ENCODE data around the gene TSPO.
"Not testable (repeated sequence)": the region's sequence is repeated elsewhere in the genome, so short reads cannot be mapped to it uniquely, and the experiment has no call there.

The TSPO gene

DNA sequence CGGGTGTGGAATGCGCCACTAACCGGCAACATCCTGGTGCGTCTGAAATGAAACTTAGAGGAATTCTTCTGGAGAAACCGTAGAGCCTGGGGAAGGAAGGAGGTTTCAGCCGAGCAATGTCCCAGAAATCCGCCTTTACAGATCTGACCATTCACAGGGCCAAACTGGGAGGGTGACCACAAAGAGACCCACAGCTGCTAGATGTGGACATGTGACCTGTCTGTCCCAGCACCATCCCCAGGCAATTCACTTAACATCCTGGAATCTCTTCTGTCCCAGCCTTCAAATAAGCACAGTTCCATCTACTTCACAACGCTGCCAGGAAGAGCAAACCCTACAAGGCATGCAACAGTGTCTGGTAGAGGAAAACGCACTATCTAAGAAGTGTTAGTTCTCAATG is 18.0 kb upstream of the TSPO start:
- H3K4me3 ChIP-seq (ENCODE audit: low read depth, low read length): no peak overlapping the region
- TF ChIP-seq, protein P1, sequence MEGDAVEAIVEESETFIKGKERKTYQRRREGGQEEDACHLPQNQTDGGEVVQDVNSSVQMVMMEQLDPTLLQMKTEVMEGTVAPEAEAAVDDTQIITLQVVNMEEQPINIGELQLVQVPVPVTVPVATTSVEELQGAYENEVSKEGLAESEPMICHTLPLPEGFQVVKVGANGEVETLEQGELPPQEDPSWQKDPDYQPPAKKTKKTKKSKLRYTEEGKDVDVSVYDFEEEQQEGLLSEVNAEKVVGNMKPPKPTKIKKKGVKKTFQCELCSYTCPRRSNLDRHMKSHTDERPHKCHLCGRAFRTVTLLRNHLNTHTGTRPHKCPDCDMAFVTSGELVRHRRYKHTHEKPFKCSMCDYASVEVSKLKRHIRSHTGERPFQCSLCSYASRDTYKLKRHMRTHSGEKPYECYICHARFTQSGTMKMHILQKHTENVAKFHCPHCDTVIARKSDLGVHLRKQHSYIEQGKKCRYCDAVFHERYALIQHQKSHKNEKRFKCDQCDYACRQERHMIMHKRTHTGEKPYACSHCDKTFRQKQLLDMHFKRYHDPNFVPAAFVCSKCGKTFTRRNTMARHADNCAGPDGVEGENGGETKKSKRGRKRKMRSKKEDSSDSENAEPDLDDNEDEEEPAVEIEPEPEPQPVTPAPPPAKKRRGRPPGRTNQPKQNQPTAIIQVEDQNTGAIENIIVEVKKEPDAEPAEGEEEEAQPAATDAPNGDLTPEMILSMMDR (IDR thresholded peaks at IDR 0.05; ENCODE audit: borderline replicate concordance, insufficient read depth, low read depth, low read length): no peak

DNA sequence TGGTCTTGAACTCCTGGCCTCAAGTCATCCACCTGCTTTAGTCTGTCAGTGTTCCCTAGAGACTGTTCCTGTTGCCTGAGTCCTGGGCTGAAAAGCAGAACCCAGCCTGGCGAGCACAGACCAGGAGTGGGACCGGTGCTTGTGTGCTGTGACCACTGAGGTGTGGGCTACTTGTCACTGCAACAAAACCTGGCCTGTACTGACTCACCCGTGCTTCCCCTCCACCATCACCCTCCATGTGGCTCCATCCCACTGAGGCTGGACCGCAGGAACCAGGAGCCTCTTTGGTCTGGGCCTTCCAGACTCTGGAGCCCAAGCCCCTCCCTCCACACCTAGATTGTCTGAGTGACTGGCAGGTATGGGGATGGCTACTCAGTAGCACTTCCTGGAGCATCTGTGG is 16.8 kb upstream of the TSPO start:
- TF ChIP-seq, protein P1 (IDR thresholded peaks at IDR 0.05; ENCODE audit: borderline replicate concordance, insufficient read depth, low read depth, low read length): no peak
- H3K4me3 ChIP-seq (ENCODE audit: low read depth, low read length): no peak overlapping the region

DNA sequence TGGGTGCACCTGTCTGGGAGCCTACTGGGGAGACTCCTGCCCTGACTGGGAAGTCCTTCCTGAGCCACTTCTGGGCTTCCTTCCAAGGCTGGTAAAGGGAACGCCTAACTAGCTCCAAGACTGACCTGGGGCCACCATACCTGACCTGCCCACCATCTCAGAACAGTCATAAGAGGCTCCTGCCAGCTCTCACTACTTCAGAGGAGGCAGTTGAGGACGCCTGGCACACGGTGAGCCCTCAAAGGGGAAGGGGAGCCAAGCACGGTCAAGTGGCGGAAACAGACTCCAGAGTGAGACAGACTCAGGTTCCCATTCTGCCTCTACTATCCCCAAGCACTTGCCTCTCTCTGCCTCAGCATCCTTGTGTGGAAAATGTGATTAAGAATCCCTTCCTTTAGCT is 15.8 kb upstream of the TSPO start:
- TF ChIP-seq, protein P1 (IDR thresholded peaks at IDR 0.05; ENCODE audit: borderline replicate concordance, insufficient read depth, low read depth, low read length): no peak
- no peak overlapping the region for H3K4me3 ChIP-seq (ENCODE audit: low read depth, low read length)

DNA sequence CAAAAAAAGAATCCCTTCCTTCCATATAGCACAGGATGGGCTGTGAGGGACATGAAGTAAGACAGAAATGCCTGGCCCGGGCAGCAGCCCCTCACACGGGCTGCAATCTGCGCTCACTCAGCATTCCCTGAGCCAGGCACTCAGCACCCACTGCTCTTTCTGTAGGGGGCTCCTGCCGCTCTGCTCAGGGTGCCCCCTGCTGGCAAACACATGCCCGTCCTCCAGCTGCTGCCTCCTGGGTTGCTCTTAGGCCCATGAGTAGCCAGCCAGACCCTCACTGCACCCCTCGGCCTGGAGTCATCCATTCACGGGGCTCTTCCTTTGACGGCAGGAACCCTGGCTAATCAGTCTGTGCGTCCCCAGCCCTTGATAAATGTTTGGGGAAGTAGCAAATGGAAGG is 15.1 kb upstream of the TSPO start:
- TF ChIP-seq, protein P1 (IDR thresholded peaks at IDR 0.05; ENCODE audit: borderline replicate concordance, insufficient read depth, low read depth, low read length): peak; percentile 92

DNA sequence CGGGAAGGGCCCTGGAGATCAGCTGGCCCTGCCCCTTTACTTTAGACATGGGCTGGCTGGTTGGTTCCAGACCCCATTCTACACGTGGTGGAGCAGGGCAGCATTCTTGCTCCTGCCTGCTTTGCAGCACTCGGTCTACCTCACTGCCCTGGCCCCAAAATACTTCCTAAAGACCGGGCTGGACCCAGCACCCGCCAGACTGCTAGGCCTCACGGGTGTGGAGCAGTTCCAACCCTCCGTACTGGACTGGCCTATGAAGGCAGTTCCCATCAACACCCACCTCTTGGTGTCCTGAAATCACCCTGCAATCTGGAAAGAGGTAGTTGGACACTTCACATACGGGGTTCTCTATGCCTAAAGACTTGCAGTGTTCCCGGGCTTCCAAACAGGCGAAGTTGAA is 14.6 kb upstream of the TSPO start:
- TF ChIP-seq, protein P1 (IDR thresholded peaks at IDR 0.05; ENCODE audit: borderline replicate concordance, insufficient read depth, low read depth, low read length): no peak
- H3K4me3 ChIP-seq (ENCODE audit: low read depth, low read length): no peak overlapping the region

More for the DNA sequence above, 15.1 kb upstream of the TSPO start:
- H3K4me3 ChIP-seq (ENCODE audit: low read depth, low read length): no peak overlapping the region

DNA sequence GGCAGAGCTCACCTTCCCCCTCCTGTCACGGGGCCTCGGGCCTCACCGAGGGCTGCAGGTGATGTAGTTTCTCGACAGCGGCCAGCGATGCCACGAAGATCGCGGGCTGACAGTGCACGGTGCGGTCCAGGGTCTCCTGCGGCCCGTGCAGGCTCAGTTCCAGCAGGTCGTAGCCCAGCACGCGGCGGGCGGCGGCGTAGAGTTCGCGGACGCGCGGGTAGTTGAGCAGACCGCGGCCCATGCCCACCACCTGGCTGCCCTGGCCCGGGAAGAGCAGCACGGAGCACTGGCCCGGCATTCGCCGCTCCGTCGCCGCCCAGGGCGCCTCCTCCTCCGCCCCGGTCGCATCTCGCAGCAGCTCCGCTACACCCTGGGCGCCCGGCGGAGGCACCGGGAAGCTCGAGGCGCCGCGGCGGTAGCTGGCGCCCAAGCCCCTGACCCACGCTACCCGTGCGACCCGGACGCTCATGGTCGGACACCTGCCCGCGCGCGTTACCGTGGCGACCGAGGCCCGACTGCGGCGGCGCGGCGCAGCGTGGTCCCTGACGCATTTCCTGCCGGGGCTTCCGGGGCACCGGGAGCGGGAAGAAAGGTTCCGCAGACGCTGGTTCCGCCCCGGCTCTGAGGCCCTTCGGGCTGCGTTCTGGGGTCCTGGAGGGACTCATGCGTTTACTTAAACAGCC is 8.3 kb upstream of the TSPO start, which contains the start of gene MCAT:
MCAT (minus strand) TSS at position 519 of the 683 bp plus-strand sequence; CDS start at position 469, 50 bp downstream.
- TF ChIP-seq, protein P1 (IDR thresholded peaks at IDR 0.05; ENCODE audit: borderline replicate concordance, insufficient read depth, low read depth, low read length): no peak

DNA sequence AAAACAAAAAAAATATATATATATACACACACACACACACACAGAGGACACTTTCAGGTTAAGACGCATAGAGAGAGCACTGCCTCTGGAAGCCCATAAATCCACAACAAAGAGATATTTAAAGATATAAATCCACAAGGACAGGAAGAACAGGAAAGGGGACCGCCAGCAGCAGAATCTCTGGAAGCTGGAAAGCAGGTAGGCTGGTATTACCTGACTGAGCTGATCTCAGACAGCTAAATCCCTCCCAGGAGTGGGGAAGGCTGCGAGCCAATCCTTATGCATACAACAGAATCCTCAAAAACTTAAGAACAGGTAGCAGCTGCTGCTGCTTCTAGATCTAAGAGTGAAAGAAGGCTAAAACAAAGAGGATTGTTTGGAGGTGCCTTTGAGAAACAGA is 6.4 kb upstream of the TSPO start:
- TF ChIP-seq, protein P1 (IDR thresholded peaks at IDR 0.05; ENCODE audit: borderline replicate concordance, insufficient read depth, low read depth, low read length): no peak
- H3K4me3 ChIP-seq (ENCODE audit: low read depth, low read length): no peak overlapping the region

More for the DNA sequence above, 8.3 kb upstream of the TSPO start, which contains the start of gene MCAT:
- H3K4me3 ChIP-seq (ENCODE audit: low read depth, low read length): peak within 1 kb of the TSS; percentile 99

DNA sequence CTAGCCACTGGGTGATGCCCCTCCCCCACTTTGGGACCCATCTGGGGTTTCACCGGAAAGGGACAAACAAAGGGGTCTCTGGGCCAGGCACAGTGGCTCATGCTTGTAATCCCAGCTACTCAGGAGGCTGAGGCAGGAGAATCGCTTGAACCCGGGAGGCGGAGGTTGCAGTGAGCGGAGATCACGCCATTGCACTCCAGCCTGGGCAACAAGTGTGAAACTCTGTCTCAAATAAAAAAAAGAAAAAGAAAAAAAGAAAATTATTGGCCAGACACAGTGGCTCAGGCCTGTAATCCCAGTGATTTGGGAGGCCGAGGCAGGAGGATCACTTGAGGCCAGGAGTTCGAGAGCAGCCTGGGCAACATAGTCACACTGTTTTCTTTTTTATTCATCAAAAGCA is 6.0 kb upstream of the TSPO start:
- H3K4me3 ChIP-seq (ENCODE audit: low read depth, low read length): not testable (repeated sequence)

DNA sequence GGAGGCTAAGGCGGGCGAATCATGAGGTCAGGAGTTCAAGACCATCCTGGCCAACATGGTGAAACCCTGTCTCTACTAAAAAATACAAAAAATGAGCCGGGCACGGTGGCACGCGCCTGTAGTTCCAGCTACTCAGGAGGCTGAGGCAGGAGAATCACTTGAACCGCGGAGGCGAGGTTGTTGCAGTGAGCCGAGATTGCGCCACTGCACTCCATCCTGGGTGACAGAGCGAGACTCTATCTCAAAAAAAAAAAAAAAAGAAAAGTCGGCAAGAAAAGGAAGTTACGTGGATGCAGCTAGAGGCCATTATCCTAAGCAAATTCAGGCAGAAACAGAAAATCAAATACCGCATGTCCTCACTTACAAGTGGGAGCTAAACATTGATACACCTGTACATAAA is 5.0 kb upstream of the TSPO start:
- not testable (repeated sequence) for H3K4me3 ChIP-seq (ENCODE audit: low read depth, low read length)

All from GM12875 (cell line).